ENCODE data around the gene TRIM8.
"Not testable (repeated sequence)": the region's sequence is repeated elsewhere in the genome, so short reads cannot be mapped to it uniquely, and the experiment has no call there.

The TRIM8 gene

GRCh38 chr10:102677331-102678067, 33.2 kb downstream of the TRIM8 start:
- Histone ChIP-seq H3K27ac (ENCODE audit: low read depth, low read length) (no peak overlapping the region), H3K4me3 (ENCODE audit: low read depth in 1 of 2, low read length in 2 of 2) (no peak overlapping the region), H3K9me3 (ENCODE audit: low read length) (no peaks in the 10 kb centered on the region), H3K36me3 (ENCODE audit: insufficient read depth, low read length) (peaks cover 4% of the 10 kb centered on the region), H3K4me1 (ENCODE audit: insufficient read depth, low read length) (peaks cover 33% of the 10 kb centered on the region), H3K27me3 (ENCODE audit: control insufficient read depth in 1 of 2, insufficient read depth in 2 of 2, low read length in 2 of 2) (no peaks in the 10 kb centered on the region), H3K9ac (ENCODE audit: low read length) (no peak overlapping the region)

- no peaks in the 10 kb centered on the region for H3K9me3 ChIP-seq (ENCODE audit: low read length)
- H3K4me1 ChIP-seq (ENCODE audit: insufficient read depth, low read length): peaks cover 33% of the 10 kb centered on the region
- H3K9ac ChIP-seq (ENCODE audit: low read length): no peak overlapping the region
- no peak overlapping the region for H3K4me3 ChIP-seq (ENCODE audit: low read depth in 1 of 2, low read length in 2 of 2)
- no peak overlapping the region for H3K27ac ChIP-seq (ENCODE audit: low read depth, low read length)
- no peaks in the 10 kb centered on the region for H3K27me3 ChIP-seq (ENCODE audit: control insufficient read depth in 1 of 2, insufficient read depth in 2 of 2, low read length in 2 of 2)
- H3K36me3 ChIP-seq (ENCODE audit: insufficient read depth, low read length): peaks cover 4% of the 10 kb centered on the region
These were observed 33.8 kb downstream of the TRIM8 start for GRCh38 chr10:102678068-102678400.

- H3K4me1 ChIP-seq (ENCODE audit: insufficient read depth, low read length): peaks cover 29% of the 10 kb centered on the region
- peaks cover 4% of the 10 kb centered on the region for H3K36me3 ChIP-seq (ENCODE audit: insufficient read depth, low read length)
- no peak overlapping the region for H3K9ac ChIP-seq (ENCODE audit: low read length)
- no peak overlapping the region for H3K27ac ChIP-seq (ENCODE audit: low read depth, low read length)
- H3K9me3 ChIP-seq (ENCODE audit: low read length): no peaks in the 10 kb centered on the region
- no peaks in the 10 kb centered on the region for H3K27me3 ChIP-seq (ENCODE audit: control insufficient read depth in 1 of 2, insufficient read depth in 2 of 2, low read length in 2 of 2)
- H3K4me3 ChIP-seq (ENCODE audit: low read depth in 1 of 2, low read length in 2 of 2): no peak overlapping the region
These were observed 34.6 kb downstream of the TRIM8 start for GRCh38 chr10:102678842-102679289.

- Histone ChIP-seq H3K9ac (ENCODE audit: low read length) (no peak overlapping the region), H3K27ac (ENCODE audit: low read depth, low read length) (no peak overlapping the region)
These were observed 35.3 kb downstream of the TRIM8 start for GRCh38 chr10:102679596-102679995.

GRCh38 chr10:102681696-102682095, 37.4 kb downstream of the TRIM8 start:
- Histone ChIP-seq H3K27ac (ENCODE audit: low read depth, low read length) (no peak overlapping the region), H3K4me1 (ENCODE audit: insufficient read depth, low read length) (peaks cover 9% of the 10 kb centered on the region), H3K9me3 (ENCODE audit: low read length) (no peaks in the 10 kb centered on the region), H3K4me3 (ENCODE audit: low read depth in 1 of 2, low read length in 2 of 2) (no peak overlapping the region), H3K27me3 (ENCODE audit: control insufficient read depth in 1 of 2, insufficient read depth in 2 of 2, low read length in 2 of 2) (no peaks in the 10 kb centered on the region), H3K9ac (ENCODE audit: low read length) (no peak overlapping the region), H3K36me3 (ENCODE audit: insufficient read depth, low read length) (peaks cover 12% of the 10 kb centered on the region)

More at GRCh38 chr10:102679596-102679995, 35.3 kb downstream of the TRIM8 start:
- Histone ChIP-seq H3K9me3 (ENCODE audit: low read length) (no peaks in the 10 kb centered on the region), H3K27me3 (ENCODE audit: control insufficient read depth in 1 of 2, insufficient read depth in 2 of 2, low read length in 2 of 2) (no peaks in the 10 kb centered on the region), H3K4me1 (ENCODE audit: insufficient read depth, low read length) (peaks cover 24% of the 10 kb centered on the region), H3K36me3 (ENCODE audit: insufficient read depth, low read length) (peaks cover 4% of the 10 kb centered on the region), H3K4me3 (ENCODE audit: low read depth in 1 of 2, low read length in 2 of 2) (no peak overlapping the region)

- no peak overlapping the region for H3K4me3 ChIP-seq (ENCODE audit: low read depth in 1 of 2, low read length in 2 of 2)
- H3K27me3 ChIP-seq (ENCODE audit: control insufficient read depth in 1 of 2, insufficient read depth in 2 of 2, low read length in 2 of 2): no peaks in the 10 kb centered on the region
- no peak overlapping the region for H3K27ac ChIP-seq (ENCODE audit: low read depth, low read length)
- no peak overlapping the region for H3K9ac ChIP-seq (ENCODE audit: low read length)
- no peaks in the 10 kb centered on the region for H3K9me3 ChIP-seq (ENCODE audit: low read length)
- H3K36me3 ChIP-seq (ENCODE audit: insufficient read depth, low read length): peaks cover 12% of the 10 kb centered on the region
- H3K4me1 ChIP-seq (ENCODE audit: insufficient read depth, low read length): peaks cover 1% of the 10 kb centered on the region
These were observed 38.1 kb downstream of the TRIM8 start for GRCh38 chr10:102682416-102682815.

GRCh38 chr10:102682981-102683380, 38.7 kb downstream of the TRIM8 start:
- no peaks in the 10 kb centered on the region for H3K27me3 ChIP-seq (ENCODE audit: control insufficient read depth in 1 of 2, insufficient read depth in 2 of 2, low read length in 2 of 2)
- no peak overlapping the region for H3K4me3 ChIP-seq (ENCODE audit: low read depth in 1 of 2, low read length in 2 of 2)
- no peak overlapping the region for H3K27ac ChIP-seq (ENCODE audit: low read depth, low read length)
- no peaks in the 10 kb centered on the region for H3K4me1 ChIP-seq (ENCODE audit: insufficient read depth, low read length)
- H3K36me3 ChIP-seq (ENCODE audit: insufficient read depth, low read length): peaks cover 12% of the 10 kb centered on the region
- H3K9me3 ChIP-seq (ENCODE audit: low read length): no peaks in the 10 kb centered on the region
- H3K9ac ChIP-seq (ENCODE audit: low read length): no peak overlapping the region

GRCh38 chr10:102683736-102684135, 39.5 kb downstream of the TRIM8 start:
- Histone ChIP-seq H3K27ac (ENCODE audit: low read depth, low read length) (no peak overlapping the region), H3K27me3 (ENCODE audit: control insufficient read depth in 1 of 2, insufficient read depth in 2 of 2, low read length in 2 of 2) (no peaks in the 10 kb centered on the region), H3K9me3 (ENCODE audit: low read length) (no peaks in the 10 kb centered on the region), H3K36me3 (ENCODE audit: insufficient read depth, low read length) (peaks cover 12% of the 10 kb centered on the region), H3K4me1 (ENCODE audit: insufficient read depth, low read length) (no peaks in the 10 kb centered on the region), H3K9ac (ENCODE audit: low read length) (no peak overlapping the region), H3K4me3 (ENCODE audit: low read depth in 1 of 2, low read length in 2 of 2) (no peak overlapping the region)

GRCh38 chr10:102691285-102692066, 47.2 kb downstream of the TRIM8 start:
- Histone ChIP-seq H3K27ac (ENCODE audit: low read depth, low read length) (no peak overlapping the region), H3K4me1 (ENCODE audit: insufficient read depth, low read length) (no peaks in the 10 kb centered on the region), H3K9me3 (ENCODE audit: low read length) (no peaks in the 10 kb centered on the region), H3K36me3 (ENCODE audit: insufficient read depth, low read length) (peaks cover 4% of the 10 kb centered on the region), H3K27me3 (ENCODE audit: control insufficient read depth in 1 of 2, insufficient read depth in 2 of 2, low read length in 2 of 2) (no peaks in the 10 kb centered on the region), H3K4me3 (ENCODE audit: low read depth in 1 of 2, low read length in 2 of 2) (no peak overlapping the region), H3K9ac (ENCODE audit: low read length) (no peak overlapping the region)

GRCh38 chr10:102695401-102695800, 51.1 kb downstream of the TRIM8 start:
- peaks cover 28% of the 10 kb centered on the region for H3K36me3 ChIP-seq (ENCODE audit: insufficient read depth, low read length)
- not testable (repeated sequence) for H3K9me3 ChIP-seq (ENCODE audit: low read length); H3K4me1 ChIP-seq (ENCODE audit: insufficient read depth, low read length); H3K9ac ChIP-seq (ENCODE audit: low read length); H3K27ac ChIP-seq (ENCODE audit: low read depth, low read length); H3K4me3 ChIP-seq (ENCODE audit: low read depth in 1 of 2, low read length in 2 of 2); H3K27me3 ChIP-seq (ENCODE audit: control insufficient read depth in 1 of 2, insufficient read depth in 2 of 2, low read length in 2 of 2)

GRCh38 chr10:102696736-102697135, 52.5 kb downstream of the TRIM8 start:
- no peaks in the 10 kb centered on the region for H3K27me3 ChIP-seq (ENCODE audit: control insufficient read depth in 1 of 2, insufficient read depth in 2 of 2, low read length in 2 of 2)
- H3K27ac ChIP-seq (ENCODE audit: low read depth, low read length): no peak overlapping the region
- no peak overlapping the region for H3K4me3 ChIP-seq (ENCODE audit: low read depth in 1 of 2, low read length in 2 of 2)
- no peaks in the 10 kb centered on the region for H3K9me3 ChIP-seq (ENCODE audit: low read length)
- no peaks in the 10 kb centered on the region for H3K4me1 ChIP-seq (ENCODE audit: insufficient read depth, low read length)
- no peak overlapping the region for H3K9ac ChIP-seq (ENCODE audit: low read length)
- H3K36me3 ChIP-seq (ENCODE audit: insufficient read depth, low read length): peaks cover 28% of the 10 kb centered on the region
